Endothelial cell of umbilical vein (primary cell): ENCODE data around the gene MFSD8. TPM values are rescaled to one million over a fixed set of nuclear protein-coding genes. Genes with fewer than 3 reads are reported as not detected.

Experiments used
- BruUV-seq: library from RNA; stranded (reverse); fragments of 400-500 nt; replicated peaks from 2 replicates; lab custom pipeline; 2021; lab: Mats Ljungman, UMichigan
- CTCF ChIA-PET: fragments of 300-600, 350-600 bp; sonication (Branson Sonifier 250); formaldehyde crosslinking; loops from one replicate; lab custom pipeline; 2021; ENCODE audit warnings: antibody characterized with exemption, inconsistent platforms; lab: Charles Lee
- POLR2A ChIA-PET: fragments of 300-600, 350-600 bp; sonication (Branson Sonifier 250); formaldehyde crosslinking; loops from one replicate; lab custom pipeline; 2021; ENCODE audit warnings: antibody characterized with exemption, inconsistent platforms; lab: Charles Lee
- DNase-seq: peaks from one replicate; pipeline ENCODE4 v3.0.0-alpha.2; 2011; ENCODE audit warnings: low read depth, low spot score
- FAIRE-seq: peaks from 2 replicates; lab custom pipeline; 2011; peaks lifted over from hg19 to GRCh38; lab: Jason Lieb, UNC
- H2AFZ ChIP-seq: 2 replicates; pipeline ENCODE4 v1.6.0; 2012; ENCODE audit warnings: low read depth, low read length, control low read depth, inconsistent platforms
- H3K27ac ChIP-seq: 2 replicates; pipeline ENCODE4 v1.5.1; 2011; ENCODE audit warnings: low read depth, mild to moderate bottlenecking, control low read depth, low read length, moderate library complexity; ENCODE audit not compliant: insufficient read depth
- H3K27me3 ChIP-seq, 2 experiments: 2 replicates each; pipeline versions ENCODE4 v1.6.0 to v1.6.1; 2011; ENCODE audit warnings: low read length in 2 of 2, mixed read lengths in 1 of 2; ENCODE audit not compliant: control insufficient read depth in 2 of 2, insufficient read depth in 2 of 2
- H3K36me3 ChIP-seq, 2 experiments: 2 replicates in 1 of 2; 3 replicates in 1 of 2; pipeline ENCODE4 v1.5.1; 2011; ENCODE audit warnings: low read length in 2 of 2, mild to moderate bottlenecking in 1 of 2, moderate library complexity in 1 of 2; ENCODE audit not compliant: control insufficient read depth in 2 of 2, insufficient read depth in 2 of 2; ENCODE audit errors: extremely low read depth in 1 of 2
- H3K4me1 ChIP-seq: 3 replicates; pipeline ENCODE4 v1.5.1; 2011; ENCODE audit warnings: mild to moderate bottlenecking, low read length; ENCODE audit not compliant: control insufficient read depth, insufficient read depth; ENCODE audit errors: extremely low read depth
- H3K4me2 ChIP-seq: 2 replicates; pipeline ENCODE4 v1.6.1; 2011; ENCODE audit warnings: low read length, control low read depth, mixed read lengths; ENCODE audit not compliant: insufficient read depth
- H3K4me3 ChIP-seq, 3 experiments: fragments of 200-600 bp in 1 of 3; sonication (generic), shearing (Covaris generic) in 1 of 3; replicated peaks in 1 of 3; 2 replicates each; pipeline ENCODE4 v1.5.1; 2011 to 2016; ENCODE audit warnings: control low read depth in 3 of 3, low read length in 3 of 3, mild to moderate bottlenecking in 2 of 3, inconsistent platforms in 1 of 3, low read depth in 1 of 3, moderate library complexity in 1 of 3; ENCODE audit not compliant: insufficient read depth in 1 of 3
- H3K79me2 ChIP-seq: 2 replicates; pipeline ENCODE4 v1.6.0; 2012; ENCODE audit warnings: low read length, inconsistent platforms; ENCODE audit not compliant: control insufficient read depth, insufficient read depth
- H3K9ac ChIP-seq: replicated peaks from 2 replicates; pipeline ENCODE3; 2011; ENCODE audit warnings: low read length, control low read depth; ENCODE audit not compliant: insufficient read depth; ENCODE audit errors: extremely low read depth
- H3K9me1 ChIP-seq: replicated peaks from 3 replicates; pipeline ENCODE4 v1.6.0; 2011; ENCODE audit warnings: mild to moderate bottlenecking, low read length; ENCODE audit not compliant: control insufficient read depth, insufficient read depth; ENCODE audit errors: extremely low read depth
- H3K9me3 ChIP-seq: replicated peaks from 2 replicates; pipeline ENCODE4 v1.5.1; 2012; ENCODE audit warnings: low read length, inconsistent platforms; ENCODE audit not compliant: control insufficient read depth, insufficient read depth
- H4K20me1 ChIP-seq: replicated peaks from 2 replicates; pipeline ENCODE3; 2011; ENCODE audit warnings: mild to moderate bottlenecking, low read length; ENCODE audit not compliant: control insufficient read depth, insufficient read depth; ENCODE audit errors: extremely low read depth
- CTCF ChIP-seq, 2 donors: IDR thresholded peaks; 1 replicate in 1 of 2; 2 replicates in 1 of 2; pipeline ENCODE4 v1.5.1; 2011; ENCODE audit warnings: low read length in 2 of 2, mild to moderate bottlenecking in 2 of 2, moderate library complexity in 2 of 2, control low read depth in 1 of 2, inconsistent platforms in 1 of 2, low read depth in 1 of 2; ENCODE audit not compliant: insufficient read depth in 1 of 2; ENCODE audit errors: extremely low read depth in 1 of 2
- EZH2 ChIP-seq: IDR thresholded peaks from 2 replicates; pipeline ENCODE4 v1.6.1; 2012; ENCODE audit warnings: borderline replicate concordance, low read depth, mild to moderate bottlenecking, moderate library complexity, low read length, inconsistent platforms; ENCODE audit not compliant: severe bottlenecking
- FOS ChIP-seq: IDR thresholded peaks from 2 replicates; pipeline ENCODE4 v1.6.1; 2011; ENCODE audit warnings: mild to moderate bottlenecking, low read length, moderate library complexity, borderline replicate concordance; ENCODE audit not compliant: insufficient read depth
- GATA2 ChIP-seq: IDR thresholded peaks from 2 replicates; pipeline ENCODE4 v1.7.0; 2011; ENCODE audit warnings: low read depth, mild to moderate bottlenecking, moderate library complexity, mixed read lengths, low read length; ENCODE audit not compliant: insufficient read length, insufficient read depth
- JUN ChIP-seq: IDR thresholded peaks from 2 replicates; pipeline ENCODE4 v1.6.1; 2011; ENCODE audit warnings: borderline replicate concordance, low read depth; ENCODE audit not compliant: insufficient read length, insufficient read depth
- MYC ChIP-seq: IDR thresholded peaks from one replicate; pipeline ENCODE4 v1.6.1; 2011; ENCODE audit warnings: mild to moderate bottlenecking, low read depth, low read length
- POLR2A ChIP-seq: IDR thresholded peaks from 2 replicates; pipeline ENCODE4 v1.6.1; 2012; ENCODE audit warnings: low read depth, mild to moderate bottlenecking, control low read depth, low read length
- POLR2AphosphoS5 ChIP-seq: IDR thresholded peaks from 2 replicates; pipeline ENCODE4 v1.6.1; 2012; ENCODE audit warnings: low read depth, mild to moderate bottlenecking, control low read depth, low read length, moderate library complexity; ENCODE audit not compliant: insufficient read depth
- dilution Hi-C: fragments of 300-500 bp; cut with MboI; formaldehyde crosslinking; loops from one replicate; pipeline ENCODE4 v1.15.0; 2019; ENCODE audit warnings: low sequenced_read_pairs; ENCODE audit not compliant: extremely low pct_ligation_motif_present
- intact Hi-C: fragments of 100-400 bp; cut with micrococcal nuclease; formaldehyde crosslinking; loops from one replicate; pipeline ENCODE4 v1.10.0; 2022
- polyA plus RNA-seq, 4 experiments: library from polyadenylated mRNA; depleted of rRNA in 3 of 4; stranded (reverse) in 3 of 4; unstranded in 1 of 4; fragments of >200 nt; gene quantifications; 2 replicates each; pipeline versions ENCODE4 v1.2.1 to v1.2.3, GENCODE V29; 2011 to 2012; ENCODE audit warnings: missing spikeins in 1 of 4
- total RNA-seq: library from RNA; stranded (reverse); gene quantifications from 2 replicates; pipeline ENCODE4 v1.2.3, GENCODE V29; 2021
- TF ChIP-seq, protein P1 (sequence below): IDR thresholded peaks from 2 replicates; pipeline ENCODE4 v1.6.1; 2011; ENCODE audit not compliant: insufficient read depth, insufficient read length

The MFSD8 gene
- total and polyA plus RNA-seq, 2 donors (not counting 3 experiments of a cell fraction or from before 2014, with no cell fraction given) = 11.5 to 19.4 TPM

DNA sequence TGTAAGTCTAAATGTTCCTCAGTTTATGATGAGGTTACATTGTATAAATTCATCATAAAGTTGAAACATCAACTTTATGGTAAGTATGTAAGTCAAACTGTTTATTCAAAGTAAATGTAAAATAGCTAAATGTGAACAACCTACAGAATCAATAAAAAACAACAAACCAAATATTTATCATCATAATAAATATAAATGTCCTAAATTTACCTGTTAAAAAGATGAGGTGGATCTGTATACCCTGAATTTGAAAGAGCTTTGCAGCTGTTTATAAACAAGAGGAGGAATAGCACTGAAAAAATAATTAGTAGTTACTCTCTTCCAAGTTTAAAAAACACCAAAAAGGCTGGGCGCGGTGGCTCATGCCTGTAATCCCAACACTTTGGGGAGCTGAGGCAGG lies 14.0 kb upstream of the MFSD8 start:
- POLR2A ChIA-PET = no interaction called here
- CTCF ChIA-PET = no interaction called here
- TF ChIP-seq GATA2 = no peak
- no peak for TF ChIP-seq POLR2A
- no peak for TF ChIP-seq FOS
- TF ChIP-seq MYC = no peak
- TF ChIP-seq EZH2 = no peak
- TF ChIP-seq CTCF (IDR thresholded peaks at IDR 0.05; ENCODE audit: extremely low read depth in 1 of 2, insufficient read depth in 1 of 2, low read depth in 1 of 2, low read length in 2 of 2) = no peak
- TF ChIP-seq, protein P1, sequence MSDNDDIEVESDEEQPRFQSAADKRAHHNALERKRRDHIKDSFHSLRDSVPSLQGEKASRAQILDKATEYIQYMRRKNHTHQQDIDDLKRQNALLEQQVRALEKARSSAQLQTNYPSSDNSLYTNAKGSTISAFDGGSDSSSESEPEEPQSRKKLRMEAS = no peak
- TF ChIP-seq POLR2AphosphoS5 = no peak
- TF ChIP-seq JUN = no peak
- no peak for DNase-seq
- no peaks in the 10 kb centered on the region for H3K36me3 ChIP-seq
- FAIRE-seq = no peak
- no peak overlapping the region for H3K4me3 ChIP-seq
- no peak overlapping the region for H2AFZ ChIP-seq
- dilution Hi-C loops = no loop called here
- no peak overlapping the region for H3K4me2 ChIP-seq
- no TSS peak for BruUV-seq
- no peak overlapping the region for H3K27ac ChIP-seq
- H3K79me2 ChIP-seq = no peaks in the 10 kb centered on the region
- no peaks in the 10 kb centered on the region for H4K20me1 ChIP-seq
- no peak overlapping the region for H3K9ac ChIP-seq
- no peaks in the 10 kb centered on the region for H3K9me1 ChIP-seq
- H3K4me1 ChIP-seq = no peaks in the 10 kb centered on the region
- no peaks in the 10 kb centered on the region for H3K27me3 ChIP-seq
- H3K9me3 ChIP-seq = no peaks in the 10 kb centered on the region
- intact Hi-C loops = no loop called here
